OCI-LY7 (cell line): ENCODE results near the gene PAX2.

Experiments
- EZH2phosphoT487 ChIP-seq: fragments of 200-600 bp; sonication (generic); IDR thresholded peaks from 2 replicates; pipeline ENCODE4 v1.6.1; 2018; ENCODE audit warnings: low read depth, borderline replicate concordance, mild to moderate bottlenecking, mixed run types, antibody characterized with exemption, low read length, moderate library complexity, mixed read lengths
- TF ChIP-seq, protein P1 (sequence below): fragments of 200-600 bp; sonication (generic); conservative IDR thresholded peaks from 2 replicates; pipeline ENCODE4 v1.5.1; 2014; ENCODE audit warnings: mild to moderate bottlenecking, antibody characterized with exemption, low read length, moderate library complexity, mixed read lengths

DNA sequence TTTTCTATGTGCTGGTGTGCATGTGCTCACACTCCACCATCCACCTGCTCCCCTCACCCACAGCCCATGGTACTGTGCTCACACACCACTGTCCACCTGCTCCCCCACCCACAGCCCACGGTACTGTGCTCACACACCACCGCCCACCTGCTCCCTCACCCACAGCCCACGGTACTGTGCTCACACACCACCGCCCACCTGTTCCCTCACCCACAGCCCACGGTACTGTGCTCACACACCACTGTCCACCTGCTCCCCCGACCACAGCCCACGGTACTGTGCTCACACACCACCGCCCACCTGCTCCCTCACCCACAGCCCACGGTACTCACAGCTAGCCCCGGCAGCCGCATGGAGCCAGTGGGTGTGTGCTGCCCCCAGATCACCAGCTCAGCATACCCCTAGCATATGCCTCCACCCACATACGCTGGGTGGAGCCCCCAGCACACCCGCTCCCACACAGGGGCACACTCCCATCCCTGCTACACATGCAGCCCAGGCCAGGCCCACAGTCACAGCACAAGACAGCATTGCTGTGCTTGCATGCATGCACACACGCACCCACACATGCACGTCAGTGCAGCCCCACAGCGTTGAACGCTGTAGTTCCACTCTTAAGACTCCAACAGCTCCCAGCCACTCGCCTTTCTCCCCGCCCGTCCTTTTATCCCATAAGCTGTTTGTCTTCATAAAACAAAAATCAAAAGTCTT, 62.0 kb downstream of the PAX2 start:
- TF ChIP-seq, protein P1, sequence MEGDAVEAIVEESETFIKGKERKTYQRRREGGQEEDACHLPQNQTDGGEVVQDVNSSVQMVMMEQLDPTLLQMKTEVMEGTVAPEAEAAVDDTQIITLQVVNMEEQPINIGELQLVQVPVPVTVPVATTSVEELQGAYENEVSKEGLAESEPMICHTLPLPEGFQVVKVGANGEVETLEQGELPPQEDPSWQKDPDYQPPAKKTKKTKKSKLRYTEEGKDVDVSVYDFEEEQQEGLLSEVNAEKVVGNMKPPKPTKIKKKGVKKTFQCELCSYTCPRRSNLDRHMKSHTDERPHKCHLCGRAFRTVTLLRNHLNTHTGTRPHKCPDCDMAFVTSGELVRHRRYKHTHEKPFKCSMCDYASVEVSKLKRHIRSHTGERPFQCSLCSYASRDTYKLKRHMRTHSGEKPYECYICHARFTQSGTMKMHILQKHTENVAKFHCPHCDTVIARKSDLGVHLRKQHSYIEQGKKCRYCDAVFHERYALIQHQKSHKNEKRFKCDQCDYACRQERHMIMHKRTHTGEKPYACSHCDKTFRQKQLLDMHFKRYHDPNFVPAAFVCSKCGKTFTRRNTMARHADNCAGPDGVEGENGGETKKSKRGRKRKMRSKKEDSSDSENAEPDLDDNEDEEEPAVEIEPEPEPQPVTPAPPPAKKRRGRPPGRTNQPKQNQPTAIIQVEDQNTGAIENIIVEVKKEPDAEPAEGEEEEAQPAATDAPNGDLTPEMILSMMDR = no peak
- no peak for TF ChIP-seq EZH2phosphoT487
